HEK293 (cell line): ENCODE data around the gene ABCC3.

ENCODE experiments used
- CTCF ChIA-PET: fragments of 350-600 bp; formaldehyde crosslinking; extraction: SDS; loops from one replicate; lab custom pipeline; 2021; ENCODE audit warnings: antibody characterized with exemption; lab: Yijun Ruan, JAX
- POLR2A ChIA-PET: fragments of 300-600 bp; formaldehyde crosslinking; extraction: SDS; loops from one replicate; lab custom pipeline; 2020; ENCODE audit warnings: antibody characterized with exemption, inconsistent platforms; lab: Yijun Ruan, JAX
- H3K27ac ChIP-seq: fragments of 200-500 bp; sonication (Bioruptor generic); 2 replicates; pipeline ENCODE4 v1.5.1; 2014; ENCODE audit warnings: low read depth, low read length, control low read depth, inconsistent platforms; ENCODE audit errors: extremely low read depth
- H3K36me3 ChIP-seq, 2 experiments: fragments of 200-500 bp in 1 of 2; sonication (Bioruptor generic) in 1 of 2; 1 replicate in 1 of 2; 2 replicates in 1 of 2; pipeline ENCODE4 v1.5.1; 2014 to 2017; ENCODE audit warnings: inconsistent platforms in 2 of 2, low read length in 2 of 2; ENCODE audit not compliant: control insufficient read depth in 2 of 2, insufficient read depth in 1 of 2
- H3K4me1 ChIP-seq: fragments of 200-500 bp; sonication (Bioruptor generic); 2 replicates; pipeline ENCODE4 v1.5.1; 2014; ENCODE audit warnings: mild to moderate bottlenecking, low read length, inconsistent platforms; ENCODE audit not compliant: control insufficient read depth, insufficient read depth
- H3K4me3 ChIP-seq: 2 replicates; pipeline ENCODE4 v1.5.1; 2011; ENCODE audit warnings: low read depth, mild to moderate bottlenecking, control low read depth, low read length, moderate library complexity
- H3K9me3 ChIP-seq: fragments of 200-500 bp; sonication (Bioruptor generic); 2 replicates; pipeline ENCODE4 v1.5.1; 2014; ENCODE audit warnings: low read depth, low read length, inconsistent platforms; ENCODE audit not compliant: control insufficient read depth, insufficient read depth
- GLIS1 ChIP-seq: fragments of 450-650 bp; formaldehyde crosslinking; IDR thresholded peaks from 2 replicates; pipeline ENCODE4 v1.5.1; 2016; ENCODE audit warnings: missing biosample characterization, missing genetic modification characterization
- GLIS2 ChIP-seq: fragments of 450-650 bp; formaldehyde crosslinking; IDR thresholded peaks from 2 replicates; pipeline ENCODE4 v1.5.1; 2016; ENCODE audit warnings: missing biosample characterization, missing genetic modification characterization
- IKZF3 ChIP-seq: fragments of 450-650 bp; IDR thresholded peaks from 2 replicates; pipeline ENCODE4 v1.5.0; 2018; ENCODE audit warnings: missing biosample characterization, mild to moderate bottlenecking, missing genetic modification characterization, moderate library complexity
- OSR2 ChIP-seq: fragments of 450-650 bp; formaldehyde crosslinking; IDR thresholded peaks from 2 replicates; pipeline ENCODE4 v1.5.1; 2016; ENCODE audit warnings: missing biosample characterization, missing genetic modification characterization
- OVOL3 ChIP-seq: fragments of 450-650 bp; formaldehyde crosslinking; IDR thresholded peaks from 2 replicates; pipeline ENCODE4 v1.5.1; 2016; ENCODE audit warnings: missing biosample characterization, missing genetic modification characterization
- PRDM1 ChIP-seq: fragments of 450-650 bp; formaldehyde crosslinking; IDR thresholded peaks from 2 replicates; pipeline ENCODE4; 2016; ENCODE audit warnings: missing biosample characterization, missing genetic modification characterization
- TRIM28 ChIP-seq: IDR thresholded peaks from 2 replicates; pipeline ENCODE4 v1.6.1; 2011; ENCODE audit warnings: low read length, control low read depth, borderline replicate concordance
- ZFHX2 ChIP-seq: fragments of 450-650 bp; formaldehyde crosslinking; conservative IDR thresholded peaks from 2 replicates; pipeline ENCODE4 v1.5.1; 2016; ENCODE audit warnings: missing biosample characterization, missing genetic modification characterization
- ZNF112 ChIP-seq: fragments of 450-650 bp; formaldehyde crosslinking; IDR thresholded peaks from 2 replicates; pipeline ENCODE4 v1.5.0; 2017; ENCODE audit warnings: missing biosample characterization, missing genetic modification characterization
- ZNF132 ChIP-seq: fragments of 450-650 bp; formaldehyde crosslinking; IDR thresholded peaks from 2 replicates; pipeline ENCODE4 v1.5.1; 2017; ENCODE audit warnings: missing biosample characterization, missing genetic modification characterization, borderline replicate concordance
- ZNF148 ChIP-seq: fragments of 450-650 bp; formaldehyde crosslinking; IDR thresholded peaks from 2 replicates; pipeline ENCODE4 v1.5.0; 2017; ENCODE audit warnings: missing biosample characterization, missing genetic modification characterization, borderline replicate concordance
- ZNF202 ChIP-seq: fragments of 450-650 bp; formaldehyde crosslinking; IDR thresholded peaks from 2 replicates; pipeline ENCODE4 v1.5.1; 2016; ENCODE audit warnings: missing biosample characterization, missing genetic modification characterization, borderline replicate concordance
- ZNF214 ChIP-seq: fragments of 450-650 bp; formaldehyde crosslinking; IDR thresholded peaks from 2 replicates; pipeline ENCODE4 v1.5.1; 2017; ENCODE audit warnings: missing biosample characterization, mild to moderate bottlenecking, missing genetic modification characterization, borderline replicate concordance
- ZNF350 ChIP-seq: fragments of 450-650 bp; formaldehyde crosslinking; IDR thresholded peaks from 2 replicates; pipeline ENCODE4 v1.5.0; 2017; ENCODE audit warnings: missing biosample characterization, mild to moderate bottlenecking, missing genetic modification characterization
- ZNF394 ChIP-seq: fragments of 450-650 bp; formaldehyde crosslinking; IDR thresholded peaks from 2 replicates; pipeline ENCODE4 v1.5.1; 2016; ENCODE audit warnings: missing biosample characterization, missing genetic modification characterization, mild to moderate bottlenecking, moderate library complexity, borderline replicate concordance
- ZNF555 ChIP-seq: fragments of 450-650 bp; formaldehyde crosslinking; conservative IDR thresholded peaks from 2 replicates; pipeline ENCODE4 v1.5.1; 2017; ENCODE audit warnings: missing biosample characterization, mild to moderate bottlenecking, missing genetic modification characterization, inconsistent platforms
- ZNF621 ChIP-seq: fragments of 450-650 bp; formaldehyde crosslinking; IDR thresholded peaks from 2 replicates; pipeline ENCODE4 v1.5.1; 2017; ENCODE audit warnings: missing biosample characterization, missing genetic modification characterization
- ZNF624 ChIP-seq: fragments of 450-650 bp; formaldehyde crosslinking; IDR thresholded peaks from 2 replicates; pipeline ENCODE4 v1.5.1; 2017; ENCODE audit warnings: missing biosample characterization, missing genetic modification characterization
- ZNF654 ChIP-seq: fragments of 450-650 bp; formaldehyde crosslinking; IDR thresholded peaks from 2 replicates; pipeline ENCODE4 v1.5.1; 2016; ENCODE audit warnings: low read depth, missing biosample characterization, missing genetic modification characterization
- ZNF664 ChIP-seq: fragments of 450-650 bp; formaldehyde crosslinking; IDR thresholded peaks from 2 replicates; pipeline ENCODE4 v1.5.1; 2016; ENCODE audit warnings: missing biosample characterization, missing genetic modification characterization
- ZNF677 ChIP-seq: fragments of 450-650 bp; IDR thresholded peaks from 2 replicates; pipeline ENCODE4 v1.5.0; 2018; ENCODE audit warnings: missing biosample characterization, mild to moderate bottlenecking, missing genetic modification characterization, moderate library complexity
- ZNF76 ChIP-seq: fragments of 450-650 bp; formaldehyde crosslinking; IDR thresholded peaks from 2 replicates; pipeline ENCODE4; 2016; ENCODE audit warnings: low read depth, missing biosample characterization, missing genetic modification characterization, borderline replicate concordance
- ZNF785 ChIP-seq: fragments of 450-650 bp; formaldehyde crosslinking; IDR thresholded peaks from 2 replicates; pipeline ENCODE4 v1.5.1; 2016; ENCODE audit warnings: missing biosample characterization, missing genetic modification characterization
- ZNF843 ChIP-seq: fragments of 450-650 bp; formaldehyde crosslinking; IDR thresholded peaks from 2 replicates; pipeline ENCODE4 v1.5.1; 2016; ENCODE audit warnings: missing biosample characterization, missing genetic modification characterization
- ZSCAN23 ChIP-seq: fragments of 450-650 bp; formaldehyde crosslinking; IDR thresholded peaks from 2 replicates; pipeline ENCODE4 v1.5.1; 2016; ENCODE audit warnings: missing biosample characterization, missing genetic modification characterization

Gene ABCC3

GRCh38 chr17:50697663-50698272, 63.1 kb downstream of the ABCC3 start:
- POLR2A ChIA-PET = no interaction called here
- Histone ChIP-seq H3K27ac (no peak overlapping the region), H3K36me3 (peaks cover 74 to 87% of the 10 kb centered on the region in 2 experiments), H3K4me3 (no peak overlapping the region), H3K9me3 (no peaks in the 10 kb centered on the region), H3K4me1 (peaks cover 4% of the 10 kb centered on the region; the same call in 1 of the 2 replicates)
- TF ChIP-seq ZNF202 (tag by site-specific recombination) = no peak
- peak; percentile 35 for TF ChIP-seq ZNF654 (tag by site-specific recombination)
- no peak for TF ChIP-seq ZNF621 (tag by site-specific recombination)
- CTCF ChIA-PET = interaction anchor here (0.6 to 8.6 kb wide), 10 partner anchors 11 to 219 kb away, joined by 3 to 200 read pairs (median 4); partner anchors contain the start of genes RSAD1 and SPATA20

GRCh38 chr17:50699410-50699809, 64.7 kb downstream of the ABCC3 start:
- Histone ChIP-seq H3K9me3 (no peaks in the 10 kb centered on the region), H3K4me3 (no peak overlapping the region), H3K4me1 (peaks cover 1% of the 10 kb centered on the region; the same call in 1 of the 2 replicates), H3K27ac (no peak overlapping the region), H3K36me3 (peaks cover 74 to 87% of the 10 kb centered on the region in 2 experiments)
- ChIA-PET CTCF (interaction anchor here (0.8 to 8.6 kb wide), 3 partner anchors 72 to 162 kb away, joined by 3 to 200 read pairs (median 8); no protein-coding TSS in a partner anchor), POLR2A (no interaction called here)
- TF ChIP-seq GLIS2 (tag by site-specific recombination) = 0 out of 2 replicates have a peak, but pooled peaks have one; percentile 14
- no peak for TF ChIP-seq ZNF785 (tag by site-specific recombination)
- TF ChIP-seq GLIS1 (tag by site-specific recombination) = peak; percentile 88

- no peak overlapping the region for H3K27ac ChIP-seq
- TF ChIP-seq ZNF664 (peak; percentile 92), ZNF350 (no peak)
- TF ChIP-seq, all 188 proteins: peak for 1
- ChIA-PET CTCF (interaction anchor here (0.5 to 1.4 kb wide), 5 partner anchors 8 to 221 kb away, joined by 3 to 7 read pairs (median 4); no protein-coding TSS in a partner anchor), POLR2A (no interaction called here)
- Histone ChIP-seq H3K36me3 (peaks cover 49 to 64% of the 10 kb centered on the region in 2 experiments), H3K9me3 (no peaks in the 10 kb centered on the region), H3K4me3 (no peak overlapping the region), H3K4me1 (no peaks in the 10 kb centered on the region)
Observed at GRCh38 chr17:50703162-50703561, 68.5 kb downstream of the ABCC3 start.

GRCh38 chr17:50707289-50708049, 72.8 kb downstream of the ABCC3 start, which contains the start of gene ANKRD40:
ANKRD40 (minus strand) TSS chr17:50707914; CDS start chr17:50707654, 260 bp downstream.
- peak within 1 kb of the TSS; percentile 99 for H3K27ac ChIP-seq
- peaks cover 21 to 31% of the 10 kb centered on the region in 2 experiments; a peak in 2 of 3 replicates for H3K36me3 ChIP-seq
- H3K9me3 ChIP-seq = no peaks in the 10 kb centered on the region
- CTCF ChIA-PET = interaction anchor here (0.6 to 3.5 kb wide), 4 partner anchors 12 to 158 kb away, joined by 3 to 27 read pairs (median 8); no protein-coding TSS in a partner anchor
- H3K4me3 ChIP-seq = peak within 1 kb of the TSS; percentile 89
- POLR2A ChIA-PET = interaction anchor here (0.6 to 4.6 kb wide), 10 partner anchors 12 to 446 kb away, joined by 3 to 46 read pairs (median 4); partner anchors contain the start of genes LUC7L3, NME1 and TOB1
- peaks cover 9% of the 10 kb centered on the region for H3K4me1 ChIP-seq
- no peak for TF ChIP-seq ZNF677
- TF ChIP-seq ZNF132 (tag by site-specific recombination) = no peak
- no peak for TF ChIP-seq ZNF112 (tag by site-specific recombination)
- no peak for TF ChIP-seq ZSCAN23 (tag by site-specific recombination)
- TF ChIP-seq TRIM28 = peak; percentile 30; the same call in 1 of the 2 replicates
- peak; percentile 52 for TF ChIP-seq ZNF76 (tag by site-specific recombination)
- no peak for TF ChIP-seq ZNF214 (tag by site-specific recombination)
- peak; percentile 80 for TF ChIP-seq ZFHX2 (tag by site-specific recombination)
- TF ChIP-seq ZNF555 (tag by site-specific recombination) = no peak
- no peak for TF ChIP-seq PRDM1 (tag by site-specific recombination)
- TF ChIP-seq ZNF148 = no peak
- TF ChIP-seq ZNF394 = peak; percentile 89
- peak; percentile 32; the same call in 1 of the 2 replicates for TF ChIP-seq ZNF843 (tag by site-specific recombination)
- TF ChIP-seq ZNF624 = no peak
- TF ChIP-seq OSR2 (tag by site-specific recombination) = peak; percentile 43; the same call in 1 of the 2 replicates
- TF ChIP-seq IKZF3 = peak; percentile 76
- peak; percentile 32; the same call in 1 of the 2 replicates for TF ChIP-seq OVOL3
